ENCODE results near the gene PAM.

PAM gene

GRCh38 chr5:102931085-102931725, 176.1 kb downstream of the PAM start:
- Histone ChIP-seq H3K27ac (ENCODE audit: low read length) (no peak overlapping the region), H3K27me3 (ENCODE audit: control insufficient read depth, insufficient read depth, low read length) (no peaks in the 10 kb centered on the region), H3K36me3 (ENCODE audit: control insufficient read depth, low read depth, low read length) (peaks cover 4% of the 10 kb centered on the region), H3K9me3 (ENCODE audit: control insufficient read depth, low read depth, low read length) (no peaks in the 10 kb centered on the region), H3K9ac (ENCODE audit: low read length) (no peak overlapping the region), H3K4me3 (ENCODE audit: low read length) (no peak overlapping the region), H3K4me1 (ENCODE audit: control insufficient read depth, low read depth, low read length) (peaks cover 5% of the 10 kb centered on the region)

GRCh38 chr5:102932781-102933180, 177.7 kb downstream of the PAM start:
- no peaks in the 10 kb centered on the region for H3K9me3 ChIP-seq (ENCODE audit: control insufficient read depth, low read depth, low read length)
- no peaks in the 10 kb centered on the region for H3K36me3 ChIP-seq (ENCODE audit: control insufficient read depth, low read depth, low read length)

GRCh38 chr5:102933316-102933715, 178.2 kb downstream of the PAM start:
- Histone ChIP-seq H3K9me3 (ENCODE audit: control insufficient read depth, low read depth, low read length) (no peaks in the 10 kb centered on the region), H3K27me3 (ENCODE audit: control insufficient read depth, insufficient read depth, low read length) (no peaks in the 10 kb centered on the region), H3K36me3 (ENCODE audit: control insufficient read depth, low read depth, low read length) (no peaks in the 10 kb centered on the region), H3K27ac (ENCODE audit: low read length) (no peak overlapping the region), H3K4me1 (ENCODE audit: control insufficient read depth, low read depth, low read length) (no peaks in the 10 kb centered on the region), H3K4me3 (ENCODE audit: low read length) (no peak overlapping the region), H3K9ac (ENCODE audit: low read length) (no peak overlapping the region)

More at GRCh38 chr5:102932781-102933180, 177.7 kb downstream of the PAM start:
- Histone ChIP-seq H3K4me1 (ENCODE audit: control insufficient read depth, low read depth, low read length) (no peaks in the 10 kb centered on the region), H3K4me3 (ENCODE audit: low read length) (no peak overlapping the region), H3K27ac (ENCODE audit: low read length) (no peak overlapping the region), H3K9ac (ENCODE audit: low read length) (no peak overlapping the region), H3K27me3 (ENCODE audit: control insufficient read depth, insufficient read depth, low read length) (no peaks in the 10 kb centered on the region)

GRCh38 chr5:102933721-102934459, 178.8 kb downstream of the PAM start:
- no peak overlapping the region for H3K9ac ChIP-seq (ENCODE audit: low read length)
- no peaks in the 10 kb centered on the region for H3K36me3 ChIP-seq (ENCODE audit: control insufficient read depth, low read depth, low read length)
- no peaks in the 10 kb centered on the region for H3K4me1 ChIP-seq (ENCODE audit: control insufficient read depth, low read depth, low read length)
- no peaks in the 10 kb centered on the region for H3K27me3 ChIP-seq (ENCODE audit: control insufficient read depth, insufficient read depth, low read length)
- H3K4me3 ChIP-seq (ENCODE audit: low read length), result no peak overlapping the region
- no peaks in the 10 kb centered on the region for H3K9me3 ChIP-seq (ENCODE audit: control insufficient read depth, low read depth, low read length)
- no peak overlapping the region for H3K27ac ChIP-seq (ENCODE audit: low read length)

DNA sequence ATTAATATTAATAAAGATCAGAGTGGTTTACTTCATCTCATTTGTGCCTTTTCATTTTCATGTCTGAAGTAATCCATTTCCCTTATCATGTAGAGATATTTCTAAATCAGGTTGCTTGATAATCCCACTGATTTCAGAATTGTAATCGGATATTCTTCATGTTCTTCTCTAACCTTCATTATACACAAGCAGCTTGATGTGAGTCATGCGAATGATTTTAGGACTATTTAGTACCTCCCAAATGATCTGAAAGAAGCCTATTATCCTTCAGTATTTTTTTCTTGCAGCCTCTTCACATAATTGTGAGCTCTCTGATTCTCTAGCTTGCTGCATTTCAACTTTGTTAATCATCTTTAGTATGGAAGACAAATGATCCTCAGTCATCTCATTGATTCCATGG, 182.8 kb downstream of the PAM start:
- Histone ChIP-seq H3K9me3 (ENCODE audit: control insufficient read depth, low read depth, low read length) (no peaks in the 10 kb centered on the region), H3K9ac (ENCODE audit: low read length) (no peak overlapping the region), H3K27ac (ENCODE audit: low read length) (no peak overlapping the region), H3K27me3 (ENCODE audit: control insufficient read depth, insufficient read depth, low read length) (no peaks in the 10 kb centered on the region), H3K4me1 (ENCODE audit: control insufficient read depth, low read depth, low read length) (no peaks in the 10 kb centered on the region), H3K36me3 (ENCODE audit: control insufficient read depth, low read depth, low read length) (no peaks in the 10 kb centered on the region), H3K4me3 (ENCODE audit: low read length) (no peak overlapping the region)

GRCh38 chr5:102941111-102941510, 186.0 kb downstream of the PAM start:
- H3K4me3 ChIP-seq (ENCODE audit: low read length), result no peak overlapping the region
- no peak overlapping the region for H3K9ac ChIP-seq (ENCODE audit: low read length)
- H3K4me1 ChIP-seq (ENCODE audit: control insufficient read depth, low read depth, low read length), result no peaks in the 10 kb centered on the region
- no peak overlapping the region for H3K27ac ChIP-seq (ENCODE audit: low read length)
- no peaks in the 10 kb centered on the region for H3K27me3 ChIP-seq (ENCODE audit: control insufficient read depth, insufficient read depth, low read length)
- H3K9me3 ChIP-seq (ENCODE audit: control insufficient read depth, low read depth, low read length), result no peaks in the 10 kb centered on the region
- no peaks in the 10 kb centered on the region for H3K36me3 ChIP-seq (ENCODE audit: control insufficient read depth, low read depth, low read length)

DNA sequence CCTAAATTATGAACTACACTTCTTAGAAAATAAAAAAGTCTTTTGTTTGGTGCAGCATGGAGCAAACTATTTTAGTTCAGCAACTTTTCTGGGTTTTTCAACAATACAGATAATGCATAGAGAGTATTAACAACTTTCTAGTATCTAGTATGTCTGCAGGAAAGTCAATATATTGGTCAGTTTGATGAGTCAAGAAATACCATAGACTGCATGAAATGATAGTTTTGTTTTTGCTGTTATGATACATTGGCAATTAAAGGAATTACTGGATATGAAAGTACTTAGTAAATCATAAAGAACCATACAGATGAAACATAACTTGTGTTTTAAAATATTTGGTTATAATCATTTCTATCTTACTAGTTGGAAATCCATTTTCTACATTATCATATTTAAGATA, 191.3 kb downstream of the PAM start:
- Histone ChIP-seq H3K27me3 (ENCODE audit: control insufficient read depth, insufficient read depth, low read length) (no peaks in the 10 kb centered on the region), H3K4me1 (ENCODE audit: control insufficient read depth, low read depth, low read length) (no peaks in the 10 kb centered on the region), H3K36me3 (ENCODE audit: control insufficient read depth, low read depth, low read length) (peaks cover 1% of the 10 kb centered on the region), H3K27ac (ENCODE audit: low read length) (no peak overlapping the region), H3K9me3 (ENCODE audit: control insufficient read depth, low read depth, low read length) (no peaks in the 10 kb centered on the region), H3K4me3 (ENCODE audit: low read length) (no peak overlapping the region), H3K9ac (ENCODE audit: low read length) (no peak overlapping the region)

- Histone ChIP-seq H3K9ac (ENCODE audit: low read length) (no peak overlapping the region), H3K27me3 (ENCODE audit: control insufficient read depth, insufficient read depth, low read length) (no peaks in the 10 kb centered on the region), H3K27ac (ENCODE audit: low read length) (no peak overlapping the region), H3K9me3 (ENCODE audit: control insufficient read depth, low read depth, low read length) (no peaks in the 10 kb centered on the region), H3K4me1 (ENCODE audit: control insufficient read depth, low read depth, low read length) (no peaks in the 10 kb centered on the region), H3K4me3 (ENCODE audit: low read length) (no peak overlapping the region), H3K36me3 (ENCODE audit: control insufficient read depth, low read depth, low read length) (peaks cover 4% of the 10 kb centered on the region)
These were observed 191.9 kb downstream of the PAM start for GRCh38 chr5:102946971-102947370.

DNA sequence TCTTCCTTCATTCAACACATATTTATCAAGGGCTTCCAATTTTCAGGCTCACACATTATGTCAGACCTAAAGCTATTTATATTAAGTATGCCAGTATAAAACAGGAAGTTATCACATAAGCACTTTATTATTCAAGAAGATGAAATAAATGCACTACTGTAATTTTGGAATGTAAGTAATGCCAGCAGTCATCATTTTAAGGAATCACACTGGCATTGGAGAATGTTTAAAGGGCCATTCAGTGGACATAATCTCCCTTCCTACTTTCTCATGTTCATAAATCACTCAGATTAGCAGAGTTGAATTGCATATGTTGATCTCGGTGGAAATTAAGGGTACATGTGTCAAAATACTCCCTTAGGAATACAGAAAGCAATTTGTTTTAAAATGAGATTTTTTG, 200.4 kb downstream of the PAM start:
- H3K27me3 ChIP-seq (ENCODE audit: control insufficient read depth, insufficient read depth, low read length), result no peaks in the 10 kb centered on the region
- H3K4me3 ChIP-seq (ENCODE audit: low read length), result no peak overlapping the region
- no peak overlapping the region for H3K9ac ChIP-seq (ENCODE audit: low read length)
- no peaks in the 10 kb centered on the region for H3K9me3 ChIP-seq (ENCODE audit: control insufficient read depth, low read depth, low read length)
- peaks cover 4% of the 10 kb centered on the region for H3K36me3 ChIP-seq (ENCODE audit: control insufficient read depth, low read depth, low read length)
- no peak overlapping the region for H3K27ac ChIP-seq (ENCODE audit: low read length)
- H3K4me1 ChIP-seq (ENCODE audit: control insufficient read depth, low read depth, low read length), result no peaks in the 10 kb centered on the region

DNA sequence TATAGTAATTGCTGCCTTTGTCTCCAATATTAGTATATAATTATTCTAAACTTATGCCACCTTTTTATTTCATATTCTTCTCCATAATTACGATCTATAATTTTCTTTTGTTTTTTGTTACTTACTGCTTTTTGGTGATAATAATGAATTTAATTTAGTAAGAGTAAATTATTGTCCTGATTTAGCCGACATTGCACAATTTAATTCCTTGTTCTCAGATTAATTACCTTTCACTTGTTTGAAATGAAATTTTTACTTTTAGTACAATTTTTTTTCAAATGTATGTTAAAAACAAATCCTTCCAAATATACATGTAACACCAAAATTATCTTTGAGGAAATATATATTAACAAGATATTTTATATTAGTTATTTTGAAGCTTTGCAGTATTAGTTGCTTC, 201.5 kb downstream of the PAM start:
- Histone ChIP-seq H3K9ac (ENCODE audit: low read length) (no peak overlapping the region), H3K4me3 (ENCODE audit: low read length) (no peak overlapping the region), H3K27me3 (ENCODE audit: control insufficient read depth, insufficient read depth, low read length) (no peaks in the 10 kb centered on the region), H3K9me3 (ENCODE audit: control insufficient read depth, low read depth, low read length) (no peaks in the 10 kb centered on the region), H3K27ac (ENCODE audit: low read length) (no peak overlapping the region), H3K36me3 (ENCODE audit: control insufficient read depth, low read depth, low read length) (peaks cover 1% of the 10 kb centered on the region), H3K4me1 (ENCODE audit: control insufficient read depth, low read depth, low read length) (no peaks in the 10 kb centered on the region)

DNA sequence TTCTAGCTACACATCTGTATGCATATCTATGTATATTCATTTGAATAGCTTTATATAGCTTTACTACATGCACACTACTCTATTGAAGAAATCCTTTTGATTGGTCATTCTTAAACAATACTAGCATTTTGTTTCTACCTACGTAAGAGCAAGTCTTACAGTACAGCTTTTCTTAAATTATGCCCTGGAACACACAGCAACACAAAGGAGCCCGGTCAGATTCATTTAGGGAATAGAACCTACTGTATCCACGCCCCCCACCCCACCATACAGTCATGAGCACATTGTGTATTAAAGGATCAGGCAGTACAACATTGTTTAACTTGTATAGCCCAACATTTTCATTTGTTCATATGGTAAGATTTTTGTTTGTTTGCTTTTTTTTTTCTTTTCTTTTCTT, 202.0 kb downstream of the PAM start:
- H3K27ac ChIP-seq (ENCODE audit: low read length), result no peak overlapping the region
- no peaks in the 10 kb centered on the region for H3K27me3 ChIP-seq (ENCODE audit: control insufficient read depth, insufficient read depth, low read length)
- no peak overlapping the region for H3K9ac ChIP-seq (ENCODE audit: low read length)
- H3K9me3 ChIP-seq (ENCODE audit: control insufficient read depth, low read depth, low read length), result no peaks in the 10 kb centered on the region
- no peak overlapping the region for H3K4me3 ChIP-seq (ENCODE audit: low read length)
- H3K36me3 ChIP-seq (ENCODE audit: control insufficient read depth, low read depth, low read length), result no peaks in the 10 kb centered on the region
- H3K4me1 ChIP-seq (ENCODE audit: control insufficient read depth, low read depth, low read length), result no peaks in the 10 kb centered on the region

DNA sequence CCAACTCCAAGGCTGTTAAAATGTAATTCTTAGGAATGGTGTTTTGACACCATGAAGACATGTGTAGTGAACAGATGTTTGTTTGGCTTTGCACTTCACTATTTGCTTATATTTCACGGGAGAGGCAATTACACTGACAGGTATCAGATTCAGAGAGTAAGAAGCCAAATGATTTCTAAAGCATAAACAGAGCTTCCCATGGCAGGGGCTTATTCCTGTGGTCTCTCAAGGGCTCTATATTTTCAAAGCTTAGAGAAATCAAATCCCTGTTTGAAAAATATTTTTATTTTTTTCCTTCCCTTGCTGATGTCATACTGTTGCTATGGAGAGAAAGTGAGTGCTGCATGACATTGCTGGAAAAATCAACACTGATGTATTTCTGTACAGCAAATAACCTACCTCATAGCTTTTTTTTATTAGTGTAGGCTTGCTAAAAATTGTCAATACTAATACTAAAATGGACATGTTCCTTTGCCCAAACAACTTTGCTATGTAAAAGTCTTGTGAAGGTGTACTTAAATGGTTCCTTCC, 203.4 kb downstream of the PAM start:
- no peaks in the 10 kb centered on the region for H3K9me3 ChIP-seq (ENCODE audit: control insufficient read depth, low read depth, low read length)
- no peak overlapping the region for H3K4me3 ChIP-seq (ENCODE audit: low read length)
- no peaks in the 10 kb centered on the region for H3K27me3 ChIP-seq (ENCODE audit: control insufficient read depth, insufficient read depth, low read length)
- H3K36me3 ChIP-seq (ENCODE audit: control insufficient read depth, low read depth, low read length), result no peaks in the 10 kb centered on the region
- H3K27ac ChIP-seq (ENCODE audit: low read length), result no peak overlapping the region
- H3K4me1 ChIP-seq (ENCODE audit: control insufficient read depth, low read depth, low read length), result no peaks in the 10 kb centered on the region
- no peak overlapping the region for H3K9ac ChIP-seq (ENCODE audit: low read length)

All from iPS-18a (cell line).